GM19025 (cell line): ENCODE results near the gene ZDHHC20.
A peak's percentile ranks its signal among the peaks of the same experiment; 100 is the strongest.

Experiments
- ATAC-seq: cut with Tn5 transposase; IDR thresholded peaks from one replicate; pipeline ENCODE4 v1.9.1; 2021; ENCODE audit warnings: mild to moderate bottlenecking, low read depth, moderate library complexity; ENCODE audit not compliant: unreplicated experiment

ZDHHC20 gene

GRCh38 chr13:21364357-21364756, 94.7 kb downstream of the ZDHHC20 start:
- ATAC-seq: no peak

- ATAC-seq: no peak
Measured at GRCh38 chr13:21362741-21363140, 96.4 kb downstream of the ZDHHC20 start.

GRCh38 chr13:21361706-21362105, 97.4 kb downstream of the ZDHHC20 start:
- no peak for ATAC-seq

GRCh38 chr13:21361123-21361522, 98.0 kb downstream of the ZDHHC20 start:
- ATAC-seq: no peak

GRCh38 chr13:21360463-21360862, 98.6 kb downstream of the ZDHHC20 start:
- ATAC-seq: no peak

- ATAC-seq: no peak
Measured at GRCh38 chr13:21359855-21360254, 99.2 kb downstream of the ZDHHC20 start.

- ATAC-seq: no peak
Measured at GRCh38 chr13:21355304-21355703, 103.8 kb downstream of the ZDHHC20 start.

GRCh38 chr13:21354721-21355120, 104.4 kb downstream of the ZDHHC20 start:
- ATAC-seq: no peak

GRCh38 chr13:21348488-21349120, 110.5 kb downstream of the ZDHHC20 start:
- no peak for ATAC-seq

- no peak for ATAC-seq
Measured at GRCh38 chr13:21347753-21348318, 111.3 kb downstream of the ZDHHC20 start.

GRCh38 chr13:21344662-21345176, 114.4 kb downstream of the ZDHHC20 start:
- ATAC-seq: peak; percentile 55

GRCh38 chr13:21343659-21344058, 115.4 kb downstream of the ZDHHC20 start:
- ATAC-seq: no peak

- ATAC-seq: no peak
Measured at GRCh38 chr13:21342699-21343442, 116.2 kb downstream of the ZDHHC20 start.

- ATAC-seq: no peak
Measured at GRCh38 chr13:21341637-21342422, 117.3 kb downstream of the ZDHHC20 start.

- no peak for ATAC-seq
Measured at GRCh38 chr13:21338639-21339278, 120.3 kb downstream of the ZDHHC20 start.

GRCh38 chr13:21338156-21338555, 120.9 kb downstream of the ZDHHC20 start:
- no peak for ATAC-seq

GRCh38 chr13:21336609-21337349, 122.3 kb downstream of the ZDHHC20 start:
- ATAC-seq: no peak

GRCh38 chr13:21333186-21333585, 125.9 kb downstream of the ZDHHC20 start:
- no peak for ATAC-seq

GRCh38 chr13:21330126-21330861, 128.8 kb downstream of the ZDHHC20 start:
- peak; percentile 84 for ATAC-seq
